Fibroblast of lung (primary cell): ENCODE measurements around the gene BTG3. TPM values are rescaled to one million over a fixed set of nuclear protein-coding genes. Genes with fewer than 3 reads are reported as not detected.
A peak's percentile ranks its signal among the peaks of the same experiment; 100 is the strongest.

ENCODE experiments used
- DNase-seq, 2 donors: peaks; one replicate each; pipeline versions ENCODE4 v3.0.0 to v3.0.0-alpha.2; 2010; ENCODE audit warnings: low read depth in 2 of 2
- H2AFZ ChIP-seq: 2 replicates; pipeline ENCODE4 v1.5.1; 2012; ENCODE audit warnings: low read length, control low read depth, inconsistent platforms
- H3K27ac ChIP-seq: 2 replicates; pipeline ENCODE4 v1.5.1; 2011; ENCODE audit warnings: low read length, control low read depth; ENCODE audit not compliant: insufficient read depth
- H3K27me3 ChIP-seq: 2 replicates; pipeline ENCODE4 v1.5.1; 2011; ENCODE audit warnings: mild to moderate bottlenecking, low read length; ENCODE audit not compliant: control insufficient read depth, insufficient read depth
- H3K36me3 ChIP-seq: 2 replicates; pipeline ENCODE4 v1.5.1; 2011; ENCODE audit warnings: low read length; ENCODE audit not compliant: control insufficient read depth, insufficient read depth
- H3K4me1 ChIP-seq: 2 replicates; pipeline ENCODE4 v1.5.1; 2011; ENCODE audit warnings: low read length; ENCODE audit not compliant: control insufficient read depth, insufficient read depth; ENCODE audit errors: extremely low read depth
- H3K4me2 ChIP-seq: 2 replicates; pipeline ENCODE4 v1.5.1; 2011; ENCODE audit warnings: low read length, control low read depth; ENCODE audit not compliant: insufficient read depth; ENCODE audit errors: extremely low read depth
- H3K4me3 ChIP-seq, 4 experiments: fragments of 200-600 bp in 1 of 4; sonication (generic) in 1 of 4; replicated peaks in 1 of 4; 2 replicates each; pipeline ENCODE4 v1.5.1; 2011 to 2016; ENCODE audit warnings: low read length in 4 of 4, low read depth in 3 of 4, mild to moderate bottlenecking in 3 of 4, control low read depth in 2 of 4, inconsistent platforms in 1 of 4, mixed read lengths in 1 of 4; ENCODE audit not compliant: insufficient read depth in 1 of 4; ENCODE audit errors: control extremely low read depth in 1 of 4
- H3K79me2 ChIP-seq: 2 replicates; pipeline ENCODE4 v1.5.1; 2012; ENCODE audit warnings: mild to moderate bottlenecking, low read length, inconsistent platforms; ENCODE audit not compliant: control insufficient read depth, insufficient read depth
- H3K9ac ChIP-seq: 2 replicates; pipeline ENCODE4 v1.5.1; 2011; ENCODE audit warnings: mild to moderate bottlenecking, low read length, control low read depth; ENCODE audit not compliant: insufficient read depth
- H3K9me3 ChIP-seq: 2 replicates; pipeline ENCODE4 v1.5.1; 2012; ENCODE audit warnings: low read depth, low read length; ENCODE audit not compliant: control insufficient read depth, insufficient read depth
- H4K20me1 ChIP-seq: 2 replicates; pipeline ENCODE4 v1.5.1; 2011; ENCODE audit warnings: low read length; ENCODE audit not compliant: control insufficient read depth, insufficient read depth; ENCODE audit errors: extremely low read depth
- CTCF ChIP-seq, 2 donors: IDR thresholded peaks in 1 of 2; conservative IDR thresholded peaks in 1 of 2; 1 replicate in 1 of 2; 2 replicates in 1 of 2; pipeline ENCODE4 v1.5.1; 2011 to 2012; ENCODE audit warnings: low read length in 2 of 2, control low read depth in 1 of 2, inconsistent platforms in 1 of 2, low read depth in 1 of 2, mild to moderate bottlenecking in 1 of 2
- EZH2 ChIP-seq: IDR thresholded peaks from 2 replicates; pipeline ENCODE4 v1.5.1; 2012; ENCODE audit warnings: low read length, control low read depth, mild to moderate bottlenecking; ENCODE audit errors: missing control alignments
- polyA plus RNA-seq, 2 donors: library from polyadenylated mRNA; depleted of rRNA in 1 of 2; stranded (reverse) in 1 of 2; unstranded in 1 of 2; fragments of >200 nt; gene quantifications; 2 replicates each; pipeline ENCODE4 v1.2.1, GENCODE V29; 2011 to 2012; ENCODE audit warnings: missing spikeins in 1 of 2
- total RNA-seq: library from RNA; depleted of rRNA; stranded (reverse); fragments of >200 nt; gene quantifications from 2 replicates; pipeline ENCODE4 v1.2.1, GENCODE V29; 2014

BTG3 gene
- total and polyA plus RNA-seq, 2 donors (not counting 1 experiment from before 2014, with no cell fraction given) = 32.5 to 51.2 TPM

GRCh38 chr21:17560377-17561025 lies 52.2 kb downstream of the BTG3 start:
- TF ChIP-seq CTCF (conservative IDR thresholded peaks at IDR 0.05 in 1 of 2, IDR thresholded peaks at IDR 0.05 in 1 of 2; ENCODE audit: low read depth in 1 of 2, low read length in 2 of 2) = no peak
- TF ChIP-seq EZH2 = no peak
- Histone ChIP-seq H3K4me1 (no peaks in the 10 kb centered on the region), H2AFZ (no peak overlapping the region), H3K27me3 (no peaks in the 10 kb centered on the region), H3K9ac (no peak overlapping the region), H4K20me1 (no peaks in the 10 kb centered on the region), H3K79me2 (no peaks in the 10 kb centered on the region), H3K27ac (no peak overlapping the region), H3K4me2 (no peak overlapping the region), H3K4me3 (no peak overlapping the region), H3K9me3 (no peaks in the 10 kb centered on the region), H3K36me3 (no peaks in the 10 kb centered on the region)
- DNase-seq = no peak

- no peak overlapping the region for H2AFZ ChIP-seq
- no peaks in the 10 kb centered on the region for H3K4me1 ChIP-seq
- H3K79me2 ChIP-seq = no peaks in the 10 kb centered on the region
- H3K27ac ChIP-seq = no peak overlapping the region
- no peak overlapping the region for H3K9ac ChIP-seq
- H3K4me2 ChIP-seq = no peak overlapping the region
- H3K9me3 ChIP-seq = no peaks in the 10 kb centered on the region
- DNase-seq = peak; percentile 5 to 12
- no peaks in the 10 kb centered on the region for H3K27me3 ChIP-seq
- no peaks in the 10 kb centered on the region for H4K20me1 ChIP-seq
- no peaks in the 10 kb centered on the region for H3K36me3 ChIP-seq
- TF ChIP-seq EZH2 (no peak), CTCF (conservative IDR thresholded peaks at IDR 0.05 in 1 of 2, IDR thresholded peaks at IDR 0.05 in 1 of 2; ENCODE audit: low read depth in 1 of 2, low read length in 2 of 2) (peak; percentile 14 to 23)
- H3K4me3 ChIP-seq = no peak overlapping the region
Measured at GRCh38 chr21:17554679-17555465, 57.8 kb downstream of the BTG3 start.

- no peak for DNase-seq
- no peak for TF ChIP-seq EZH2
- TF ChIP-seq CTCF (conservative IDR thresholded peaks at IDR 0.05 in 1 of 2, IDR thresholded peaks at IDR 0.05 in 1 of 2; ENCODE audit: low read depth in 1 of 2, low read length in 2 of 2) = no peak
- Histone ChIP-seq H4K20me1 (no peaks in the 10 kb centered on the region), H3K79me2 (no peaks in the 10 kb centered on the region), H3K9me3 (no peaks in the 10 kb centered on the region), H2AFZ (no peak overlapping the region), H3K9ac (no peak overlapping the region), H3K4me2 (no peak overlapping the region), H3K27ac (no peak overlapping the region), H3K36me3 (no peaks in the 10 kb centered on the region), H3K4me1 (no peaks in the 10 kb centered on the region), H3K27me3 (no peaks in the 10 kb centered on the region), H3K4me3 (no peak overlapping the region)
Measured at GRCh38 chr21:17554120-17554519, 58.6 kb downstream of the BTG3 start.
